Activated CD8-positive, alpha-beta T cell treated with anti-CD3 and anti-CD28 coated beads for 36 hours (primary cell): ENCODE results near the gene HPD. TPM values are rescaled to one million over a fixed set of nuclear protein-coding genes. Genes with fewer than 3 reads are reported as not detected.
"Not testable (repeated sequence)": the region's sequence is repeated elsewhere in the genome, so short reads cannot be mapped to it uniquely, and the experiment has no call there.

Experiments used
- ATAC-seq: fragments of 200-7000 bp; cut with Tn5 transposase; one replicate; pipeline ENCODE4 v1.10.0; 2021; ENCODE audit warnings: mild to moderate bottlenecking, moderate library complexity
- CTCF ChIA-PET: fragments of 350-600 bp; sonication (Branson Sonifier 250); formaldehyde crosslinking; loops from one replicate; lab custom pipeline; 2021; ENCODE audit warnings: antibody characterized with exemption; lab: Charles Lee
- POLR2A ChIA-PET: fragments of 350-600 bp; sonication (Branson Sonifier 250); formaldehyde crosslinking; loops from one replicate; lab custom pipeline; 2021; ENCODE audit warnings: antibody characterized with exemption; lab: Charles Lee
- DNase-seq: peaks from one replicate; pipeline ENCODE4 v3.0.0-alpha.2; 2020
- H3K27ac Mint-ChIP-seq: one replicate; pipeline ENCODE4 v1.8.0; 2021; ENCODE audit warnings: mild to moderate bottlenecking, mixed read lengths
- H3K27me3 Mint-ChIP-seq: one replicate; pipeline ENCODE4 v1.8.0; 2021; ENCODE audit warnings: mixed read lengths
- H3K36me3 Mint-ChIP-seq: one replicate; pipeline ENCODE4 v1.8.0; 2021; ENCODE audit warnings: low read depth, mixed read lengths
- H3K4me1 Mint-ChIP-seq: one replicate; pipeline ENCODE4 v1.8.0; 2021; ENCODE audit warnings: low read depth, mixed read lengths
- H3K4me3 Mint-ChIP-seq: one replicate; pipeline ENCODE4 v1.8.0; 2021; ENCODE audit warnings: mild to moderate bottlenecking, moderate library complexity, mixed read lengths
- H3K9me3 Mint-ChIP-seq: one replicate; pipeline ENCODE4 v1.8.0; 2021; ENCODE audit warnings: mixed read lengths
- intact Hi-C: fragments of 100-400 bp; cut with micrococcal nuclease; formaldehyde crosslinking; loops from one replicate; pipeline ENCODE4 v1.10.0; 2022
- total RNA-seq, 2 experiments: library from RNA; stranded (reverse); gene quantifications; one replicate each; pipeline ENCODE4 v1.2.3, GENCODE V29; 2021
- TF ChIP-seq, protein P1 (sequence below): fragments of 200-600 bp; IDR thresholded peaks from one replicate; pipeline ENCODE4 v1.8.0; 2022; ENCODE audit warnings: antibody characterized with exemption, mild to moderate bottlenecking

Gene HPD
- total RNA-seq, 2 experiments from 2014 or later: not detected

DNA sequence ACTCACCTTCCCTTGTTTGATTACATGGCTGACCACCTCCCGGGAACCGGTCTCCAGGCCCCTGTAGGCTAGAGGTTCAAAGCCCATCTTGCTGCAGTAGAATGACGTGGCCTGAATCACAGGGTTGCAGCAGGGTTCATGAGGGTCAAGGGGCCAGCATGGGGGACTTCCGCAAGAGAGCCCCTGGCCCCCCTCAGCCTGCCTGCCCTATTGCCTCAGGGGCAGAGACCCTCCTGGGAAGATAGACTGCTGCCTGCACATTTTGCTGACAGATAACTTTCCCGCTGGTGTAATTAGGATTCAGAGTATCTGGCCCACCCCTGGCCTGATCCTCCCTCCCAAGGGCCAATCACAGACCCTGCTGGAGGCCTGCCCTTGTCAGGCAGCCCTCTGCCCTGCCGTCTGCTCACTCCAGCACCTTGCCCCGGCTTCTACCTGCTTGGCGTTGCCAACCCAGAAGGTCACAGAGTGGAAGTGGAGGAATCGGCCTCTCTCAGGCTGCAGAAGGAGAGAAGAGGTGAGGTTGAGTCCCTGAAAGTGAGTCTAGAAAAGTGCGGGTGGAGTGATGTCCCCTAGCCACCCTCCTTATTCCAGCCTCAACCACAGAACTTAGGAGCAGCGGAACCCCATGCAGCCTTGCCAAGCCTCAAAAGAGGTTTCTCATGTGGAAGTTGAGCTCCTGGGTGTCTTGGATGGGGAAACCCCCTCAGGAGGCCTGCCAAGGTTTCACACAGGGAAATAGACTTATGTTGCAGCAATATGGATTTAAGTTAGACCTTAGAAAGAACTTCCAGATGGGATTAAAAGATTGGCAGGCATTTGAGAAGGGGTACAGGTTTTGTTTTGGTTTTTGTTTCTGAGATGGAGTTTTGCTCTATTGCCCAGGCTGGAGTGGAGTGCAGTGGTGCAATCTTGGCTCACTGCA lies 1.1 kb downstream of the HPD start:
- no peak overlapping the region for H3K4me3 Mint-ChIP-seq
- no peaks in the 10 kb centered on the region for H3K27me3 Mint-ChIP-seq
- intact Hi-C loops: no loop called here
- no peaks in the 10 kb centered on the region for H3K4me1 Mint-ChIP-seq
- H3K27ac Mint-ChIP-seq: no peak overlapping the region
- H3K9me3 Mint-ChIP-seq: no peaks in the 10 kb centered on the region
- H3K36me3 Mint-ChIP-seq: no peaks in the 10 kb centered on the region
- ATAC-seq (no peak), DNase-seq (no peak)
- CTCF ChIA-PET: no interaction called here
- TF ChIP-seq, protein P1, sequence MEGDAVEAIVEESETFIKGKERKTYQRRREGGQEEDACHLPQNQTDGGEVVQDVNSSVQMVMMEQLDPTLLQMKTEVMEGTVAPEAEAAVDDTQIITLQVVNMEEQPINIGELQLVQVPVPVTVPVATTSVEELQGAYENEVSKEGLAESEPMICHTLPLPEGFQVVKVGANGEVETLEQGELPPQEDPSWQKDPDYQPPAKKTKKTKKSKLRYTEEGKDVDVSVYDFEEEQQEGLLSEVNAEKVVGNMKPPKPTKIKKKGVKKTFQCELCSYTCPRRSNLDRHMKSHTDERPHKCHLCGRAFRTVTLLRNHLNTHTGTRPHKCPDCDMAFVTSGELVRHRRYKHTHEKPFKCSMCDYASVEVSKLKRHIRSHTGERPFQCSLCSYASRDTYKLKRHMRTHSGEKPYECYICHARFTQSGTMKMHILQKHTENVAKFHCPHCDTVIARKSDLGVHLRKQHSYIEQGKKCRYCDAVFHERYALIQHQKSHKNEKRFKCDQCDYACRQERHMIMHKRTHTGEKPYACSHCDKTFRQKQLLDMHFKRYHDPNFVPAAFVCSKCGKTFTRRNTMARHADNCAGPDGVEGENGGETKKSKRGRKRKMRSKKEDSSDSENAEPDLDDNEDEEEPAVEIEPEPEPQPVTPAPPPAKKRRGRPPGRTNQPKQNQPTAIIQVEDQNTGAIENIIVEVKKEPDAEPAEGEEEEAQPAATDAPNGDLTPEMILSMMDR: no peak
- POLR2A ChIA-PET: no interaction called here

DNA sequence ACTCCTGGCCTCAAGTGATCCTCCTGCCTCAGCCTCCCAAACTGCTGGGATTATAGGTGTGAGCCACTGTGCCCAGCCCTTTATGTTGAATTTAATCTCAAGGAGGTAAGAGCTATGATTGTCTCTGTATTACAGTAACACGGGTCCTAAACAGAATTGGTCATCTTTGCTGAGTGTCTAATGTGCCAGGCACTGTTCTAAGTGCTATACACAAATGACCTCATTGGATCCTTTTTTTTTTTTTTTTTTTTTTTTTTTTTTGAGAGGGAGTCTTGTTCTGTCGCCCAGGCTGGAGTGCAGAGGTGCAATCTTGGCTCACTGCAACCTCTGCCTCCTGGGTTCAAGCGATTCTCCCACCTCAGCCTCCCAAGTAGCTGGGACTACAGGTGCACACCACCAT lies 6.3 kb downstream of the HPD start:
- H3K27me3 Mint-ChIP-seq, CTCF ChIA-PET, H3K4me3 Mint-ChIP-seq, H3K9me3 Mint-ChIP-seq, H3K36me3 Mint-ChIP-seq, H3K4me1 Mint-ChIP-seq, intact Hi-C loops, DNase-seq, H3K27ac Mint-ChIP-seq, ATAC-seq: not testable (repeated sequence)
- POLR2A ChIA-PET: interaction anchor here (1.3 kb wide), 1 partner anchor 36 kb away, joined by 4 read pairs; the partner anchor contains the start of gene PSMD9

DNA sequence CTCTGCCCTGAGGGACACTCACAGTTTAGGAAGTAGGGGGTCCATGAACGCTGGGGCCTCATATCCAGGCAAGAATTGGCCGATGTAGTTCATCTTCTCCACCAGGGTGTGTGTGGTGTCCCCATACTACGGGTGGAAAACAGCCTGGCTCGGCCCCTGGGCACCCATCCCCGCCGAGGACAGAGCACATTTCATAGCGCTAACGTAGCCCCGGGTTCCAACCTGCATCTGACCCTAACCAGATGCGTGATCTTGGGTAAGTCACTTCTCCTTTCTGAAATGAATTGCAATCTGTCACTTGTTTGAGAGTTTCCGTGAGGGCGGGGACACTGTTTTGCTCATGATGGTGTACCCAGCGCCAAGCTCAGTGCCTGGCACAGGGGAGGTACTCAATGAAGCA lies 9.0 kb downstream of the HPD start:
- intact Hi-C loops: no loop called here
- H3K4me1 Mint-ChIP-seq: no peaks in the 10 kb centered on the region
- H3K36me3 Mint-ChIP-seq: no peaks in the 10 kb centered on the region
- DNase-seq (no peak), ATAC-seq (no peak)
- no peak overlapping the region for H3K4me3 Mint-ChIP-seq
- no peaks in the 10 kb centered on the region for H3K9me3 Mint-ChIP-seq
- no peaks in the 10 kb centered on the region for H3K27me3 Mint-ChIP-seq
- ChIA-PET CTCF (no interaction called here), POLR2A (no interaction called here)
- TF ChIP-seq, protein P1: no peak
- no peak overlapping the region for H3K27ac Mint-ChIP-seq

DNA sequence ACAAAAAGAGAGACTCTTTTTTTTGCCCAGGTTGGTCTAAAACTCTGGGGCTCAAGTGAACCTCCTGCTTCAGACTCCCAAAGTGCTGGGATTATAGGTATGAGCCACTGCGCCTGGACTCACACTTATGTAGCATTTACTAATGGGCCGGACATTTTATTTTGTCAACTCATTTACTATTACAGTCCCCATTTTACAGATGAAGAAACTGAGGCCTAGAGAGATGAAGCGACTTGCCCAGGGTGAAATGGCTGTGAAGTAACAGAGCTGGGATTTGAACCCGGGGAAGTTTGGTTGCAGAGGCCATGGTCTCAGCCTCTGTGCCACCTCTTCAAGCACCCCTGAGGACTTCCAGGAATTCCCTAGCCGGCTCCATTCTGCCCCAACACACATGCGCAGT lies 9.4 kb downstream of the HPD start:
- TF ChIP-seq, protein P1: no peak
- H3K27me3 Mint-ChIP-seq: no peaks in the 10 kb centered on the region
- no peaks in the 10 kb centered on the region for H3K4me1 Mint-ChIP-seq
- POLR2A ChIA-PET: no interaction called here
- no peak for ATAC-seq
- H3K9me3 Mint-ChIP-seq: no peaks in the 10 kb centered on the region
- H3K27ac Mint-ChIP-seq: no peak overlapping the region
- no peak for DNase-seq
- intact Hi-C loops: no loop called here
- CTCF ChIA-PET: interaction anchor here (1.6 kb wide), 1 partner anchor 10 kb away, joined by 3 read pairs; no protein-coding TSS in a partner anchor
- no peak overlapping the region for H3K4me3 Mint-ChIP-seq
- H3K36me3 Mint-ChIP-seq: no peaks in the 10 kb centered on the region

DNA sequence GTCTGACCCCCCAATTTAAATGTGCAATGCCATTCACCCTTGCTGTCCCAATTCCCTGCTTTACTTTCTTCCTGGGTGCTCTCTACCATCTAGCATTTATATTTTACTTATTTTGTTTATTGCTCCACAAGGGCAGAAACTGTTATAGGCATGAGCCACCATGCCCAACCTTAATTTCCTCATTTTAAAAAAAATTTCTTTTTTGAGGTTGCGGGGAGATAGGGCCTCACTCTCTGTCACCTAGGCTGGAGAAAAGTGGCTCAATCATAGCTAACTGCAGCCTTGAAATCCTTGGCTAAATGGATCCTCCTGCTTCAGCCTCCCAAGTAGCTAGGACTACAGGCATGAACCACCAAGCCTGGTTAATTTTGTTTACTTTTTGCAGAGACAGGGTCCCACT lies 13.0 kb downstream of the HPD start:
- ChIA-PET POLR2A (no interaction called here), CTCF (no interaction called here)
- H3K36me3 Mint-ChIP-seq: no peaks in the 10 kb centered on the region
- no peaks in the 10 kb centered on the region for H3K9me3 Mint-ChIP-seq
- peaks cover 2% of the 10 kb centered on the region for H3K4me1 Mint-ChIP-seq
- no peaks in the 10 kb centered on the region for H3K27me3 Mint-ChIP-seq
- H3K27ac Mint-ChIP-seq: no peak overlapping the region
- H3K4me3 Mint-ChIP-seq: no peak overlapping the region
- intact Hi-C loops: no loop called here
- ATAC-seq (no peak), DNase-seq (no peak)
- TF ChIP-seq, protein P1: no peak
